GM12873 (cell line): ENCODE measurements around the gene CDKAL1.

Source experiments
- TF ChIP-seq, protein P1 (sequence below): IDR thresholded peaks from 2 replicates; pipeline ENCODE4 v1.5.1; 2012; ENCODE audit warnings: low read depth, mild to moderate bottlenecking, moderate library complexity, low read length, control low read depth; ENCODE audit not compliant: insufficient read depth; ENCODE audit errors: missing control alignments

Gene CDKAL1

DNA sequence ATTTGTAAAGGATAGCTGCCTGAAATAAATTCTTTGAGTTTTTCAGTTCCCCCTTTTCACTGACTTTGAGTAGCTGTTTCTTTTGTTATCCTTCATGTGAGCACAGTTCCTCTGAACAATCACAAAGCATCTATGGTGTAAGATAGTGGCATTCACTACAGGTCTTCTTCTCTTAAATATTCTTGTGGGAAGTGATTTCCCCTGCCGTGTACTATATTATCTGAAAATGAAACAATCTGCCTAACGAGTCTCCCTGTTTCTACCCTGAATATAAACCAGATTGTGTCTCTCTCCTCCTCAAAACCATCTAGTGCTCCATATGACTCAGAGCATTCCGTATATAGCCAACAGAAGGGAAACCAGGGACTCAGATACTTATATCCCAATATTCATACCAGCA lies 679.2 kb downstream of the CDKAL1 start:
- TF ChIP-seq, protein P1, sequence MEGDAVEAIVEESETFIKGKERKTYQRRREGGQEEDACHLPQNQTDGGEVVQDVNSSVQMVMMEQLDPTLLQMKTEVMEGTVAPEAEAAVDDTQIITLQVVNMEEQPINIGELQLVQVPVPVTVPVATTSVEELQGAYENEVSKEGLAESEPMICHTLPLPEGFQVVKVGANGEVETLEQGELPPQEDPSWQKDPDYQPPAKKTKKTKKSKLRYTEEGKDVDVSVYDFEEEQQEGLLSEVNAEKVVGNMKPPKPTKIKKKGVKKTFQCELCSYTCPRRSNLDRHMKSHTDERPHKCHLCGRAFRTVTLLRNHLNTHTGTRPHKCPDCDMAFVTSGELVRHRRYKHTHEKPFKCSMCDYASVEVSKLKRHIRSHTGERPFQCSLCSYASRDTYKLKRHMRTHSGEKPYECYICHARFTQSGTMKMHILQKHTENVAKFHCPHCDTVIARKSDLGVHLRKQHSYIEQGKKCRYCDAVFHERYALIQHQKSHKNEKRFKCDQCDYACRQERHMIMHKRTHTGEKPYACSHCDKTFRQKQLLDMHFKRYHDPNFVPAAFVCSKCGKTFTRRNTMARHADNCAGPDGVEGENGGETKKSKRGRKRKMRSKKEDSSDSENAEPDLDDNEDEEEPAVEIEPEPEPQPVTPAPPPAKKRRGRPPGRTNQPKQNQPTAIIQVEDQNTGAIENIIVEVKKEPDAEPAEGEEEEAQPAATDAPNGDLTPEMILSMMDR = no peak

DNA sequence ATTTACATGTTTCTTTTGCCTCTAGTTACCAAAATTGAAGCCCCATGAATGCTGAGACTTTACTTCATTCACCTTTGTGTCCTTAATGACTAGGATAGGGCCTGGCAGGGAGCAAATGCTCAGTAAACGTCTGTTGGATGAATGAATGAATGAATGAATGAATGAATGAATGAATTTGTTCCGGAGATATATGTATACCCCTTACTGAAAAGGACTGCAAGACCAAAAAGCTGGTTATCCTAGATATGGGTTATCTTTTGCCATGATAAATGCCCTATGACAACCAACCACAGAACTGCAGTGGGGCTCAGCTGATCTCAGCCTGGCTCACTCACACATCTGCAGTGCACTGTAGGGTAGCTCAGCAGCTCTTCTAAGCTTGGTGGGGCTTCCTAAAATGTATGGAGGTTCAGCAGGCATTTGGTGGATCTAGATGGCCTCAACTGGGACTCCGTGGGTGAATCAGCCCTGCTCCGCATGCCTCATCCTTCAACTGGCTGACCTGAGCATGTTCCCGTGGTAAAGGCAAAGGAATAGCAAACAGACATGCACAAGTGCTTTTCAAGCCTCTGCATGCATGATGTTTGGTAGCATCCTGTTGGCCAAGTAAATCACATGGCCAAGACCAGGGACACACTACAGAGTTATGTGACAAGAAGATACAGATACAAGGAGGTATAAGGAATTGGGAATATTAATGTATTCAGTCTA lies 680.6 kb downstream of the CDKAL1 start:
- TF ChIP-seq, protein P1 = no peak

DNA sequence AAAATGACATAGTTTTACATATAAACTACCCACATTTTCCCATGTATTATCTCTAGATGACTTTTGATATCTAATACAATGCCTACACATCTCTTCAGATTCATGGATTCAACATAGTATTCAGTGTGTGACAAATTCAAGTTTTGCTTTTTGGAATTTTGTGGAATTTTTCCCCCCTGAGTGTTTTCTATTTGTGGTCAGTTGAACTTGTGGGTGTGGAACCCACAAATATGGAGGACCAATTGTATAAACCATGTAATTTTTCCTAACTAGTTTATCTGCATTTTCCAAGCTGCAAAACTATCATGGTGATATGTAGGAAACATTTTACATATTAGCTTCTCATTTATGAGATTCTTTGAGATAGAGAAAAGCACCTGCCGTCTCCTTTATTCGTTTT lies 685.0 kb downstream of the CDKAL1 start:
- TF ChIP-seq, protein P1 = no peak

DNA sequence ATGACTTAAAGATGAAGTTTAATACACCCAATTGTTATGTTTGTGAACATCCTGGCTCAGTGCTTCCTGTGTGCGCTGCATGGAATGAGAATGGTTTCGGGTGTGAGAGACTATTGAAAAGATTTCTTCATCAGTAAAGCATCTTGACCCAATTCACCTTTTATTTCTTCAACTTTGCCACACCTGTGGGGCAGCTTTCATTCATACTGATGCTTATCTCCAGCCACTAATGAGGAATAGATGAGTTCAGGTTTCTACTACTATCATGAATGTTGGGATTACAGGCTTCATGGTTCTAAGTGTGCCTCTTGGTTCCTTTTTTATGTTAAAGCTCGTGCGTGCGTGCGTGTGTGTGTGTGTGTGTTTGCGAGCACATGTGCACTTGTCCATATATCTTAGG lies 685.6 kb downstream of the CDKAL1 start:
- TF ChIP-seq, protein P1 = no peak

DNA sequence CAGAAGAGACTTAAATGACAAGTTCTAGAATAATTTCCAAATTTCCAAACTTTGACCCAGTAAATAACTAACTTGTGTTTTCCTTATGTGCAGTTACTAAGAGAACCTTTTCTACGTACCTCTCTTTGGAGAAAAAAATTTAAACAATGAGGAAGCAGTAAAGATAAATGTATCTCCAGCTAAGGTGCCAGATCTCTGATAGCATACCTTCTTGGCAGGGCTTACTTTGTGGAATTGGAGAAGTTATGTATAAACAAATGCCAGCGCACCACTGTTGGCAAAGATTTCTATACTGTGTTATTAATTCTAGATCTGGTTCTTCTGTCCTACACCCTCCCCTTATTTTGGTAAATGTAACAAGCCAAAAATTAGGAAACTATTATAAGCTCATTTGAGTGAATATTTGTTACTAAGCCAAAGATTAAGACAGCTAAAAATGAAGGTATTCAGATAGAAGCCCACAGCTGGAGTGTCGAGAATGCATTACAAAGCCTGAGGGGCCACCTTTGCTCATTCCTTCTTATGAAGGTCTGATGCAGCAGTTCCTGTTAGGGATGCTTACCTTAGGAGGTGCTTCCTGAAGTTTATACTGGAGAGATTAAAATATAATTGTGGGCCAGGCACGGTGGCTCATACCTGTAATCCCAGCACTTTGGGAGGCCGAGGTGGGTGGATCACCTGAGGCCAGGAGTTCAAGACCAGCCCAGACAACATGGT lies 686.2 kb downstream of the CDKAL1 start:
- TF ChIP-seq, protein P1 = no peak

DNA sequence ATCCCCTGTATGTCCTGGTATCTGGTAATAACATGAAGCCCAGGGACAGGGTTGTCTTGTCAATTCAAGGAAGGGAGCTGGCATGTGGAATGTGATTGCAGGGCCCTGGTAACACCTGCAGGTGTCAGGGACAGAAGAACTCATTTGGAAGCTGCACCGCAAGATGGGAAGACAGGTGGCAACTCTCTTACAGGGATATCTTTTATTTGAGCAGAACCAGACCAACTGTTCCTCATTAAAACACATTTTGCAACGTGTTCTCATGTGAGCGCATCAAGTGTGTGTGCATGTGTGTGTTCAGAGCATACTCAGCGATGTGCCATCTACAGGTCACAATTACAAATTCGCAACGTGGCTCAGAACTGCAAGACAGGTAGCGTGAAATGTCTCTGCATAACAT lies 688.4 kb downstream of the CDKAL1 start:
- TF ChIP-seq, protein P1 = no peak

DNA sequence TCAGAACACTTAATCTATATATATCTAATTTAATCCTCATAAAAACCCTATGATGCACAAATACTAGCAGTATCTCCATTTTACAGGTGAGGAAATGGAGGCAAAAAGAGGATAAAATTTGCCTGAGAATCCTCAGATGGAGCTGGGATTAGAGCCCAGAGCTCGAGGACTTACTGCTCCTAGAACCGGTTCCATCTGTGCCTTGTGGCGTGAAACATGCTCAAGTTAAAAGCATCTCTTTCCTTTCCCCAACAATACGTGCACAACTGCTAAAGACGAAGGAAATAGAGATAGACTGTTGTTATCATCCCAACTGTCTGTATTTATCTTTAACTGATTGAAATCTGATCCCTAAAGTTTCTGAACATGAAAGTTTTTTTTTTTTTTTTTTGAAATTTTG lies 691.7 kb downstream of the CDKAL1 start:
- TF ChIP-seq, protein P1 = no peak
